Measurements from ENCODE around the gene MYO5A. TPM values are rescaled to one million over a fixed set of nuclear protein-coding genes. Genes with fewer than 3 reads are reported as not detected.

The MYO5A gene

DNA sequence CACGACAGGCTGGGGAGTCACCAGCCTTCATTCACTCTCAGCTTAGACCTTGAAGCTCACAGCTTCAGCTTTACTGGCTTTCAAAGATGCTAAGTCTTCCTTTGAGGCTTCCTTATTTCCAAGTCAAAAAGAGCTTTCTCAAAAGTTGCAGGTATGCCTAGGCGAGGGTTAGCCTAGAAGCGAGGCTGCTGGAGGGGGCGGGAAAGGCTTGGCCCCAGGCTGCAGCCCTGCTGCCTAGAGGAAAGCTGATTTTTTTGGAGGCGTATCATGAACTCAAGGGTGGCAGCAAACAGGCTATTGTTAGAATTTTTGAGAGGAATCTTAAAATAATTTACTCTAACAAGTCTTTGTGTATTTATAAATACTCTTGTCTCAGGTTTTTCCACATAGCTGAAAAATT, 270.2 kb downstream of the MYO5A start:
- TF ChIP-seq, protein P1, sequence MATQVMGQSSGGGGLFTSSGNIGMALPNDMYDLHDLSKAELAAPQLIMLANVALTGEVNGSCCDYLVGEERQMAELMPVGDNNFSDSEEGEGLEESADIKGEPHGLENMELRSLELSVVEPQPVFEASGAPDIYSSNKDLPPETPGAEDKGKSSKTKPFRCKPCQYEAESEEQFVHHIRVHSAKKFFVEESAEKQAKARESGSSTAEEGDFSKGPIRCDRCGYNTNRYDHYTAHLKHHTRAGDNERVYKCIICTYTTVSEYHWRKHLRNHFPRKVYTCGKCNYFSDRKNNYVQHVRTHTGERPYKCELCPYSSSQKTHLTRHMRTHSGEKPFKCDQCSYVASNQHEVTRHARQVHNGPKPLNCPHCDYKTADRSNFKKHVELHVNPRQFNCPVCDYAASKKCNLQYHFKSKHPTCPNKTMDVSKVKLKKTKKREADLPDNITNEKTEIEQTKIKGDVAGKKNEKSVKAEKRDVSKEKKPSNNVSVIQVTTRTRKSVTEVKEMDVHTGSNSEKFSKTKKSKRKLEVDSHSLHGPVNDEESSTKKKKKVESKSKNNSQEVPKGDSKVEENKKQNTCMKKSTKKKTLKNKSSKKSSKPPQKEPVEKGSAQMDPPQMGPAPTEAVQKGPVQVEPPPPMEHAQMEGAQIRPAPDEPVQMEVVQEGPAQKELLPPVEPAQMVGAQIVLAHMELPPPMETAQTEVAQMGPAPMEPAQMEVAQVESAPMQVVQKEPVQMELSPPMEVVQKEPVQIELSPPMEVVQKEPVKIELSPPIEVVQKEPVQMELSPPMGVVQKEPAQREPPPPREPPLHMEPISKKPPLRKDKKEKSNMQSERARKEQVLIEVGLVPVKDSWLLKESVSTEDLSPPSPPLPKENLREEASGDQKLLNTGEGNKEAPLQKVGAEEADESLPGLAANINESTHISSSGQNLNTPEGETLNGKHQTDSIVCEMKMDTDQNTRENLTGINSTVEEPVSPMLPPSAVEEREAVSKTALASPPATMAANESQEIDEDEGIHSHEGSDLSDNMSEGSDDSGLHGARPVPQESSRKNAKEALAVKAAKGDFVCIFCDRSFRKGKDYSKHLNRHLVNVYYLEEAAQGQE (IDR thresholded peaks at IDR 0.05; ENCODE audit: insufficient replicate concordance, low read depth), result no peak
- no peak for TF ChIP-seq POLR2AphosphoS5 (IDR thresholded peaks at IDR 0.05; ENCODE audit: low read depth)
- TF ChIP-seq, protein P2, sequence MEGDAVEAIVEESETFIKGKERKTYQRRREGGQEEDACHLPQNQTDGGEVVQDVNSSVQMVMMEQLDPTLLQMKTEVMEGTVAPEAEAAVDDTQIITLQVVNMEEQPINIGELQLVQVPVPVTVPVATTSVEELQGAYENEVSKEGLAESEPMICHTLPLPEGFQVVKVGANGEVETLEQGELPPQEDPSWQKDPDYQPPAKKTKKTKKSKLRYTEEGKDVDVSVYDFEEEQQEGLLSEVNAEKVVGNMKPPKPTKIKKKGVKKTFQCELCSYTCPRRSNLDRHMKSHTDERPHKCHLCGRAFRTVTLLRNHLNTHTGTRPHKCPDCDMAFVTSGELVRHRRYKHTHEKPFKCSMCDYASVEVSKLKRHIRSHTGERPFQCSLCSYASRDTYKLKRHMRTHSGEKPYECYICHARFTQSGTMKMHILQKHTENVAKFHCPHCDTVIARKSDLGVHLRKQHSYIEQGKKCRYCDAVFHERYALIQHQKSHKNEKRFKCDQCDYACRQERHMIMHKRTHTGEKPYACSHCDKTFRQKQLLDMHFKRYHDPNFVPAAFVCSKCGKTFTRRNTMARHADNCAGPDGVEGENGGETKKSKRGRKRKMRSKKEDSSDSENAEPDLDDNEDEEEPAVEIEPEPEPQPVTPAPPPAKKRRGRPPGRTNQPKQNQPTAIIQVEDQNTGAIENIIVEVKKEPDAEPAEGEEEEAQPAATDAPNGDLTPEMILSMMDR (IDR thresholded peaks at IDR 0.05; ENCODE audit: insufficient read depth, low read length), result no peak
- TF ChIP-seq SPI1 (IDR thresholded peaks at IDR 0.05; ENCODE audit: borderline replicate concordance, low read depth), result no peak
- TF ChIP-seq GABPA (IDR thresholded peaks at IDR 0.05; ENCODE audit: low read depth), result no peak
- H3K4me3 ChIP-seq (replicated peaks; ENCODE audit: insufficient read depth, low read length), result no peak overlapping the region
- no peak overlapping the region for H3K27ac ChIP-seq (replicated peaks)
- H3K27me3 ChIP-seq (ENCODE audit: insufficient read depth, poor library complexity, severe bottlenecking), result no peaks in the 10 kb centered on the region
- DNase-seq (ENCODE audit: low read depth in 1 of 2, low spot score in 1 of 2), result no peak

DNA sequence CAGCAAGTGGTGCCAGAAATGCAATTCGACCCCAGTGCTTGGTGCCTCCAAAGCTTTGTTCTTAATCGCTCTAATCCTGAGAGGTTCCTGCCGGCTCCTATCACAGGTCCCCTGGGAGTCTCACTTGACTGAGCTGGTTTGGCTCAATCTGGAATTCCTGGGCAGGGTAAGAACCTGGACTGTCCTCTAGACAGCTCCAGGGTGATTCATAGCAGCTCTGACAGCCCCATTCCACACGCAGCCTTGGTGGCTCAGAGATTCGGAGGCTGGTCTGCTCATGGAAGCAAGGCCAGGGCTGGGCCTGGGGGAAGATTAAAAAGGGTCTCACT, 271.0 kb downstream of the MYO5A start:
- Histone ChIP-seq H3K4me3 (replicated peaks; ENCODE audit: insufficient read depth, low read length) (no peak overlapping the region), H3K27me3 (ENCODE audit: insufficient read depth, poor library complexity, severe bottlenecking) (no peaks in the 10 kb centered on the region), H3K27ac (replicated peaks) (no peak overlapping the region)
- DNase-seq (ENCODE audit: low read depth in 1 of 2, low spot score in 1 of 2), result no peak
- TF ChIP-seq SPI1 (IDR thresholded peaks at IDR 0.05; ENCODE audit: borderline replicate concordance, low read depth), result no peak
- TF ChIP-seq, protein P2 (IDR thresholded peaks at IDR 0.05; ENCODE audit: insufficient read depth, low read length), result no peak
- TF ChIP-seq, protein P1 (IDR thresholded peaks at IDR 0.05; ENCODE audit: insufficient replicate concordance, low read depth), result no peak
- no peak for TF ChIP-seq GABPA (IDR thresholded peaks at IDR 0.05; ENCODE audit: low read depth)

Small RNA genes within 50 kb of the gene (microRNA-seq; reads per million reads assigned to microRNA genes)
- gene MIR1266, result not detected
